ENCODE data around the gene KCND3. TPM values are rescaled to one million over a fixed set of nuclear protein-coding genes. Genes with fewer than 3 reads are reported as not detected.

Gene KCND3
- total RNA-seq, 1 donor from 2014 or later = 0.06 TPM

GRCh38 chr1:111791776-111792175, 197.7 kb downstream of the KCND3 start:
- TF ChIP-seq EZH2phosphoT487 (IDR thresholded peaks at IDR 0.05) (no peak), EZH2 (IDR thresholded peaks at IDR 0.05) (no peak), CTCF (IDR thresholded peaks at IDR 0.05) (no peak)
- peaks cover 3% of the 10 kb centered on the region for H3K4me1 ChIP-seq
- Mint-ChIP-seq H3K9me3 (no peaks in the 10 kb centered on the region), H3K4me1 (peaks cover 7% of the 10 kb centered on the region), H3K36me3 (no peaks in the 10 kb centered on the region), H3K27me3 (ENCODE audit: insufficient read depth, low read depth) (peaks cover 2% of the 10 kb centered on the region), H3K4me3 (no peak overlapping the region), H3K27ac (no peak overlapping the region)
- no peak overlapping the region for H2AFZ ChIP-seq (replicated peaks)
- H4K20me1 ChIP-seq (ENCODE audit: low read depth) = no peaks in the 10 kb centered on the region
- H3K9me3 ChIP-seq (ENCODE audit: low read depth) = no peaks in the 10 kb centered on the region
- H3K79me2 ChIP-seq (ENCODE audit: low read depth) = no peaks in the 10 kb centered on the region
- no peak overlapping the region for H3K27ac ChIP-seq
- H3K9ac ChIP-seq = no peak overlapping the region
- H3K4me3 ChIP-seq = no peak overlapping the region
- H3K27me3 ChIP-seq = no peaks in the 10 kb centered on the region
- H3K4me2 ChIP-seq = no peak overlapping the region
- DNase-seq (ENCODE audit: low spot score) = no peak
- H3K36me3 ChIP-seq = no peaks in the 10 kb centered on the region
- H3F3A ChIP-seq (ENCODE audit: low read depth) = no peaks in the 10 kb centered on the region

- H3K4me1 ChIP-seq = no peaks in the 10 kb centered on the region
- no peak overlapping the region for H3K4me3 Mint-ChIP-seq
- H3K36me3 ChIP-seq = no peaks in the 10 kb centered on the region
- no peak overlapping the region for H2AFZ ChIP-seq (replicated peaks)
- no peaks in the 10 kb centered on the region for H3K9me3 ChIP-seq (ENCODE audit: low read depth)
- no peaks in the 10 kb centered on the region for H3K9me3 Mint-ChIP-seq
- H3K27me3 Mint-ChIP-seq (ENCODE audit: insufficient read depth, low read depth) = peaks cover 2% of the 10 kb centered on the region
- H3K4me2 ChIP-seq = no peak overlapping the region
- no peaks in the 10 kb centered on the region for H3K79me2 ChIP-seq (ENCODE audit: low read depth)
- no peak for DNase-seq (ENCODE audit: low spot score)
- no peaks in the 10 kb centered on the region for H4K20me1 ChIP-seq (ENCODE audit: low read depth)
- TF ChIP-seq EZH2 (IDR thresholded peaks at IDR 0.05) (no peak), CTCF (IDR thresholded peaks at IDR 0.05) (peak; percentile 17), EZH2phosphoT487 (IDR thresholded peaks at IDR 0.05) (no peak)
- H3K36me3 Mint-ChIP-seq = no peaks in the 10 kb centered on the region
- no peaks in the 10 kb centered on the region for H3F3A ChIP-seq (ENCODE audit: low read depth)
- H3K27ac ChIP-seq = no peak overlapping the region
- no peak overlapping the region for H3K27ac Mint-ChIP-seq
- peaks cover 11% of the 10 kb centered on the region for H3K4me1 Mint-ChIP-seq
- H3K27me3 ChIP-seq = no peaks in the 10 kb centered on the region
- no peak overlapping the region for H3K4me3 ChIP-seq
- H3K9ac ChIP-seq = no peak overlapping the region
These were observed 199.7 kb downstream of the KCND3 start for GRCh38 chr1:111789666-111790316.

GRCh38 chr1:111789142-111789541, 200.3 kb downstream of the KCND3 start:
- H3K4me1 Mint-ChIP-seq = peaks cover 11% of the 10 kb centered on the region
- Histone ChIP-seq H3K4me1 (no peaks in the 10 kb centered on the region), H3K27me3 (no peaks in the 10 kb centered on the region), H3F3A (ENCODE audit: low read depth) (no peaks in the 10 kb centered on the region), H3K4me3 (no peak overlapping the region), H3K79me2 (ENCODE audit: low read depth) (no peaks in the 10 kb centered on the region), H4K20me1 (ENCODE audit: low read depth) (no peaks in the 10 kb centered on the region), H2AFZ (replicated peaks) (no peak overlapping the region), H3K9ac (no peak overlapping the region), H3K4me2 (no peak overlapping the region), H3K27ac (no peak overlapping the region), H3K9me3 (ENCODE audit: low read depth) (no peaks in the 10 kb centered on the region), H3K36me3 (no peaks in the 10 kb centered on the region)
- H3K36me3 Mint-ChIP-seq = no peaks in the 10 kb centered on the region
- H3K9me3 Mint-ChIP-seq = no peaks in the 10 kb centered on the region
- no peak for DNase-seq (ENCODE audit: low spot score)
- no peak for TF ChIP-seq EZH2 (IDR thresholded peaks at IDR 0.05)
- no peak for TF ChIP-seq EZH2phosphoT487 (IDR thresholded peaks at IDR 0.05)
- TF ChIP-seq CTCF (IDR thresholded peaks at IDR 0.05) = no peak
- peaks cover 2% of the 10 kb centered on the region for H3K27me3 Mint-ChIP-seq (ENCODE audit: insufficient read depth, low read depth)
- no peak overlapping the region for H3K27ac Mint-ChIP-seq
- H3K4me3 Mint-ChIP-seq = no peak overlapping the region

Measured in neural progenitor cell (in vitro differentiated cells).